Kidney capillary endothelial cell (primary cell): ENCODE data around the gene PEAK3.

Source experiments
- DNase-seq: peaks from one replicate; pipeline ENCODE4 v3.0.0-alpha.2; 2018; ENCODE audit warnings: low spot score

The PEAK3 gene

DNA sequence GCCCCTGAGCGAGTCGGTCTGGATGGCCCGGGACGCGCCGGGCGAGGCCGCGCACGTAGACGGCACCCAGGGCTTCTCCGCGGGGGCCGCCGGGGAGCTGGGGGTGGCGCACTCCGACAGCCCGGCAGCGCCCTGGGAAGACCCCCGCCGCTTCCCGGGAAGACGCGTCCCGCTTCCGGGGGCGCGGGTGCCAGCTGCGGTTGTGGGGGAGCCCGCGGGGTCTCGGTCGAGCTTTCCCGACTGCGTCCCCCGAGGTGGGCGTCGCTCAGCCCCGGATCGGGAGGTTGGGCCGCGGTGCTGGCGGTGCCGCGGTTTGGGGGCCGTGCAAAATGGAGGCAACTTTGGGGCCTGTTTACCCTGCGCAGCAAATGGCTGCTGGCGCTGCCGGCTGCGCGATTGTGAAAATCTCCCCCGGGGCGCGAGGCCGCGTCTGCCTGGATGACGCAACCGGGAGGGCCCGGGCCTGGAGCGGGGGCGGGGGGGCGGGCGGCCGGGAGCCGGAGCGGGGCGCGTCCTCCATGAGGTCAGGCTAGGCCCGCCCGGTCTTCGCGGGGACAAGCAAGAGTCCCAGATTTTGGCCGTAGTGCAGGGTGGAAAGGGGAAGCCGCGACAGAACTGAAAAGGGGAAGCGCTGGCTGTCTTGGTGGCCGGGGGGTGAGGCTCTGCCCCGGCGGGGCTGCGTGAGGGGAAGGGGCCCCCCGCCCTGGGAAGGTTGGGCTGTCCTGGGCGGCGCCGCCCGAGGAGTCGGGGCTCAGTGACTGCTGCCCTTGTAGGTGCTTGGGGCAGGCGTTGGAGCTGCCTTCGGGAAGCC is 11.3 kb downstream of the PEAK3 start:
- no peak for DNase-seq

DNA sequence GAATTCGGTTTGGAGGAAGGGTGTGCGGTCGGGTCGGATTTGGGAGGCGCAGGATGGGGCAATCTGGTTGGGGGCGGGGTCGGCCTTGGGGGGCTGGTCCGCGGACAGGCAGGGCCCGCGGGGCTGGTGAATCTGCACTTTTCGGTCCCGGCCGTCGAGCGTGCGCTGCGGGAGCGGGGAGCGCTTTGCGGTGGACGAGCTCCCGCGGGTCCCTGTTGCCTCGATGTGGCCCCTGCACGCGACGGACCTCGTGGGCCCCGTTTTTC is 11.9 kb downstream of the PEAK3 start:
- DNase-seq: no peak

DNA sequence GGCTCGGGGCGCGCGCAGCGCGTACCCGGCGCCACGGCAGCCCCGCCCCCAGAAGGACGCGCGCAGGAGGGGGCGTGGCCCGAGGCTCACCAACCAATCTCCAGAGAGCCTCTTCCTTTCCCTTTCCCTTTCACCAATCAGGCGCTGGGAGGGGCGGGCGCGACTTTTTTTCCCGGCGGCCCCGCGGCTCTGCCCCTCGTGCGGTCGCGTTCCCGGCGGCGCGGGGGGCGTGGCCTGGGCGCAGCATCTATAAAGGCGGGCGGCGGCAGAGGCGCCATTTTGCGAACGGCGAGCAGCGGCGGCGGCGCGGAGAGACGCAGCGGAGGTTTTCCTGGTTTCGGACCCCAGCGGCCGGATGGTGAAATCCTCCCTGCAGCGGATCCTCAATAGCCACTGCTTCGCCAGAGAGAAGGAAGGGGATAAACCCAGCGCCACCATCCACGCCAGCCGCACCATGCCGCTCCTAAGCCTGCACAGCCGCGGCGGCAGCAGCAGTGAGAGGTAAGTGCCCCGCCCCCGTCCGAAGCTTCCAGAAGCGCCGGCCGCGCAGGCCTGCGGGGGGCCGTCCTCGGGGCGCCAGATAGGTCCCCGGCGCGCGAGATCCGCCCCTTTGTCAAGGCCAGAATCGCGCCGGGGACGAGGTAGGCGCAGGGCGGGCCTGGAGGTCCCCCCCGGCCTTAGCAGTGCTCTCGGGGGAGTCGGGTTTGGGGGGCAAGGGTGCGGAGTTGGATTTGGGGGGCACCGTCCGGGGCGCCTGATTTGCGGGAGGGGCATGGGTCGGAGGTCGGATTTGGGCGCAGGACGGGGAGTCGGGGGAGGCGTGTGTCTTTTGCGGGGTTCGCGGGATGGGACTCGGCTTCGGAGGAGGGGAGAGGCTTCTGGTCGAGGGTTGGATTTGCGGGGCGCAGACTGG is 12.5 kb downstream of the PEAK3 start:
- DNase-seq: peak; percentile 97

DNA sequence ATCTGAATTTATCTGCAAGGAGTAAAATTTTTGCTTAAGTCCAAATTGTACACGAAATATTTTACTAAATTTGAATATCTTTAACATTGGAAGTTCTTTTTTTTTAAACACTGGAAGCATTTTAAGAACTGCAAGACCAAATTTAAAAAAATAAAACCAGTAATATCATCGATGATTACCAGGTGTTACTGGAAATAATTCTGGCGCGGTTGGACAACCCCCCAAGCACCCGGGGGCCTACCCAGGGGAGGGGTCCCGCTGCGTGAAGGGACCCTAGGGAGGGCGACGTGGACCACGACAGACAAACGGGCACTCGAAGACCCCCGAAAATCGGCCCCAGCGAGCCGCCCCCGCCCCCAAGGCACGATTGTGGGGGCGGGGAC is 13.1 kb downstream of the PEAK3 start:
- DNase-seq: no peak

DNA sequence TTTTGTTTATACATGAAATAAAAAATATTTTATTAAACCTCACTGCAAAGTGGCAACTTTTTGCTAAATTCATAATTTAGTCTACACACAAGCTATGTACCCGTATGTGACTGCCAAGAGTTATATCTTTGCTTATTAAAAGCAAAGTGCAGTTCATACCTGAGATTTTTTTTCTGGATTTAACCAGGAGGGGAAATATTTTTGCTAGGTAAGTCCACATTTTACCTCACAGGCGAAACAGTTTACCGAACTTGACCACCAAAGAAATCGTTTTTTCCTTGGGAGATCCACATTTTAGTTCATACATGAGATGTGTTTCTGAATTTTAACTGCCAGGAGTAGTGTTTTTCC is 13.5 kb downstream of the PEAK3 start:
- DNase-seq: no peak

DNA sequence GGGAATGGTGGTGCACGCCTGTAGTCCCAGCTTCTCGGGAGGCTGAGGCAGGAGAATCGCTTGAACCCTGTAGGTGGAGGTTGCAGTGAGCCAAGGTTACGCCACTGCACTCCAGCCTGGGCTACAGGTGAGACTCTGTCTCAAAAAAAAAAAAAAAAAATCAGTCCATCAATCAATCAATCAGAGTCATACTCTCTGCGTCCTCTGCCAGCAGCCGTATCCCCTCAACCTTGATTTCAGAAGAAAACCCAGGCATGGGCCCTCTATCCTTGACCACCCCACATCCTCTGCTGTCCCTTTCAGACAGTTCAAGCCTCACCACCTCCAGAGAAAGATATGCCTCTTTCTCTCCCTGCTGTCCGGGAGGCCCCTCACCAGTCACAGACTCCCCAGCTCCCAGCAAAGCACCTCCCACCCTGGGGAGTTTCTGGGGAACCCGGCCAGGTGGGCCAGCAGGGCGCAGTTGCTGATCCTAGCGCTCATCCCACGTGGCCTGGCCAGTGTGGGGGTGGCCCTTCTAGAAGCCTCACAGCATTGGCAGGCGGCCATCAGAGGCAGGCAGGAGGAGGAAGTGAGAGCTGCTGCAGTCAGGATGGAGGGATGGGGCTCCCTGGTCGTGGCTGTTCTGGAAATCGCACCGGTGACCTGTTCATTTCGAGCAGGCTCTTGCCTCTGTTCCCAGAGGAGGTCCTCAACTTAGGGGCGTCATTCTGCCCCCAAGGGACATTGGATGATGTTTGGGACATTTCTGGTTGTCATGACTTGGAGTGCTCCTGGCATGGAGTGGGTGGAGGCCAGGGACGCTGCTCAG is 15.6 kb downstream of the PEAK3 start:
- no peak for DNase-seq

DNA sequence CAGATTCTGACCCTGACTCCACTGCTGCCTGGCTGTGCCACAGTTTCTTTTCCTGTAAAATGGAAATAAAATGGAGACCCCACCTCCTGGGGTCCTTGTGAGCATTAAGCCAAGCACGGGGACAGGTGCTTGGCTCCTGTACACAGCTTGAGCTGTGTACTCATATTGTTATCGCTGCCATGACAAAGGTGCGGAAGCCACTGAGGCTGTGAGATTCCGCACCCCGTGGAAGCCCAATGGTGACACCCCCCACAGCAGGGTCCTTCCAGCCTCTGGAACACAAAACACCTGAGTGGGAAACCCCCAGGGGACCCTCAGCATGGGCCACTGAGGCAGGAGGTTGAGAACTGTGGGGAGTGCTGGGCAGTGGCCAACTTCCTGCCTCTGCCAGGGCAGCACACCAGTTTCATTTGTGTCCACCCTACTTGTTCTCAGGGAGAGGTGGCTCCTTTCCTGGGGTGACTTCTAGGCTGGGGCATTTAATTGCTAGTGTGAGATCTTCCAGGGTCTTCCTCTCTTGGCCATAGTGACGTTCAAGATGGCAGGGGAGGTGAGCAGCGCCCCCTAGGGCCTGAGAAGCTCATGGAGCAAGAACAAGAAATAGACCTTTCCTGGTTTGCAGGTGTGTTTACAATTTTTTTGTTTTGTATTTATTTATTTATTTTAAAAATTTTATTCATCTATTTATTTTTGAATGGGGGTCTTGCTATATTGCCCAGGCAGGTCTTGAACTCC is 20.4 kb downstream of the PEAK3 start:
- DNase-seq: no peak

DNA sequence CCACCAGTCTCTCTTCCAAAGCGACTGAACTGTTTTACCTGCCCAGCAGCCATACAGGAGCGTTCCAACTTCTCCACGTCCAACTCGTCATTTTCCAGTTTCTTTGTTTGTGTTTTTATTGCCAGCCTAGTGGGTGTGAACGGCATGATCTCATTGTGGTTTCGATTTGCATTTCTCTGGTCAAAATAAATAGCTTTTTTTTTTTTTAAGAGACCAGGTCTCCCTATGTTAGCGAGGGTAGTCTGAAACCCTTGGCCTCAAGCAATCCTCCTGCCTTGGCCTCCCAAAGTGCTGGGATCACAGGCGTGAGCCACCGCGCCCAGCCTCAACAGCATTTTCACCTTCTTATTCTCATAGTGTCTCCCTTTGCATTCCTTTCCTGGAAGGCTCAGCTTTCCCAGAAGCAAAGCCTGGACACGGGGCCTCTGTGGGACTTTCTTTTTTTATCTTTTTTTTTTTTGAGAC is 21.6 kb downstream of the PEAK3 start:
- DNase-seq: no peak

DNA sequence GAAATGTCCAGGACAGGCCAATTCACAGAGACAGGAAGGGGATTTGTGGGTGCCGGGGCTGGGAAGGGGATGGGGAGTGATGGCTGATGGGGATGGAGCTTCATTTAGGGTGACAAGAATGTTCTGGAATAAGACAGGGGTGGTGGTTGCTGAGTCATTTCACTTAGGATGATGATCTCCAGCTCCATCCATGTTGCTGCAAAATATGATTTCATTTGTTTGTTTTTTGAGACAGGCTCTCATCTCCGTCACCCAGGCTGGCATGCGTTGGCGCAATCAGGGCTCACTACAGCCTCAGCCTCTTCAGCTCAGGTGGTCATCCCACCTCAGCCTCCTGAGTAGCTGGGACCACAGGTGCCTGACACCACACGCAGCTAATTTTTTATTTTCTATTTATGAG is 22.6 kb downstream of the PEAK3 start:
- no peak for DNase-seq

DNA sequence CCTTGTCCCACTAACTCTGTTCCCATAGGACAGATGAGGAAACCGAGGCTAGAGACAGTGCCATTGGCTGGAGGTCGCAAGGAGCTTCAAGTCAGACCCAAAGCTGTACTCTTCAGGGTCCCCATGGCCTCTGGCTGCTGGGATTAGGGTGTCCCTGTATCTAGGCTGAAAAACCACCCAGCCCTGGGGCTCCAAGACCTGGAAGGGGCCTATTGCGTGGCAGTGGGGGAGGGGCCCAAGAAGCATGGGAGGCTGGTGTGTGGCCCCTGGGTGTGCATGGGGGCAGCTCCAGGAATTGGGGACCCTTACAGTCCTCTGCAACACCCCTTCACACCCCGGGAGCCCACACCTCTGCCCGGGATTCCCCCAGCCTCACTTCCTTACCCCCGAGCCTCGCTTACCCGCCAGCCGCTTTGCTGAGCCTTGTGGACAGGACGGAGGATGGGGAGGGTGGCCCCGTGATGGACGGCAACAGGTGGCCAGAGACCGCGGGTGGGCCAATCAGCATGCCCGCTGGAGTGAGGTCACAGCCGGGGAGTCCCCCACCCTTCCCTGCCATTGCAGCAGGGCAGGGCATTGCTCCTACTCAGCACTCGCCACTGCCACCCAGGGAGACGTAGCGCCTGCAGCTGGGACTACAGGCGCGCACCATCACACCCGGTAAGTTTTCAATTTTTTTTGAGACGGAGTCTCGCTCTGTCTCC is 25.8 kb downstream of the PEAK3 start, which contains the start of gene JSRP1:
JSRP1 (minus strand) TSS at position 436 of the 704 bp plus-strand sequence. CDS start 1,103 bp downstream, outside the sequence.
- DNase-seq: no peak

DNA sequence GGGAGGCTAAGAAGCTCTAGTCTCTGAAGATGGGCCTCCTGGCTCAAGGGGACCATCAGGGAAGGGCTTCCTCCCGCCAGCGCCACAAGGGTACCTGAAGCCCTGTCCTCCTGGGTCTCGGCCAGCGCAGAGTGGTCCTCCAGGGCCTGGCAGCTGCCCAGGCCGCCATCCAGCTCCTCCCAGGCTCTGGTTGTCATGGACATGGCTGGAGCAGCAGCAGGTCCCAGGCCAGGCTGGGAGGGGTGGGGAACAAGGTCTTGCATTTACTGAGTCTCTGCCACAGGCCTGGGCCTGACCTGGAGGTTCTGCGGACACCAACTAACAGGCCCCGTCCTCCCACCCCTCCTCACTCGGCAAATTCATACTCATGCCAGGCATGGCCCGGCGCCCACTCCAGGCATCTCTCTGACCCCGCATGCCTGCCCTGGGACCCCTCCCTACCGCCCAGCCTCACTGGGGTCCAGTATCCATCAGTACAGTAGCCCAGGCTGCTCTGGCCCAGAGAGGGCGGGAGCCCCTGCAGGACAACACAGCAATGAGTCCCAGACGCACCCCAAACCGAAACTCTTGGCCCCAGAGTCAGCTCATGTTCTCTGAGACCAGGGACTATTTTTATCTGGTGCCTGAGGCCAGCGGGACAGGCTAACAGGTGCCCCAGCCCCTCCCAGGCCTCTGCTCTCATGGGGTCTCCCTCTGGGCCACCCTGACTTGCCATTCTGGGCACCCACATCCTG is 26.7 kb downstream of the PEAK3 start:
- no peak for DNase-seq

DNA sequence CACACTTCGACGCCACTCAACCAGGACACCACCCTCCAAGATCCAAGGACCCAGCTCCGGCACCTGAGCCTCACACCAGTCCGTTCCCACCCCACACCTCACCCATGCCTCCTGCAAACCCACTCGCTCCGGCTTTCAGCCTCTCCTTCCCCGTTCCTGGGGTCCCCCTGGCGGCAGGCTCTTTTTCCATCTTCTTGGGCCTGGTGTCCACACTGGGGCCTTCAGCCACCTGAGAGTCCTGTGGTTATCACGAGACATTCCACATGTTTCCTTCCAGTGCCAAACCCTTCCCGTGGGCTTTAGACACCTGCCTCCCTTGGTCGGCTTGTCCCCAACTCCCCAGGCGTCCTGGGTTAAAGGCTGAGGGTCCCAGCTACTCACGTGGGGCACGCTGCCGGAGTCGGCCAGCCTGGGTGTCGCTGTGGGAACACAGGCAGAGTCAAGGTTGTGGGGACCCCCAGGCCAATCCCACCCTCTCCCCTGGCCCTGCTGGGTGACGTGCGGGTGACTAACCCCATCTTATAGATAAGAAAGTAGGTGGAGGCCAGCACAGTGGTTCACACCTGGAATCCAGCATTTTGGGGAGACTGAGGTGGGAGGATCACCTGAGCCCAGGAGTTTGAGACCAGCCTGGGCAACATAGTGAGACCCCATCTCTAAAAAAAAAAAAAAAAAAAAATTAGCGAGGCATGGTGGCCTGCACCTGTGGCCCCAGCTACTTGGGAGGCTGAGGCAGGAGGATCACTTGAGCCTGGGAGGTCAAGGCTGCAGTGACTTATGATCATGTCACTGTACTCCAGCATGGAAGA is 27.7 kb downstream of the PEAK3 start:
- no peak for DNase-seq

DNA sequence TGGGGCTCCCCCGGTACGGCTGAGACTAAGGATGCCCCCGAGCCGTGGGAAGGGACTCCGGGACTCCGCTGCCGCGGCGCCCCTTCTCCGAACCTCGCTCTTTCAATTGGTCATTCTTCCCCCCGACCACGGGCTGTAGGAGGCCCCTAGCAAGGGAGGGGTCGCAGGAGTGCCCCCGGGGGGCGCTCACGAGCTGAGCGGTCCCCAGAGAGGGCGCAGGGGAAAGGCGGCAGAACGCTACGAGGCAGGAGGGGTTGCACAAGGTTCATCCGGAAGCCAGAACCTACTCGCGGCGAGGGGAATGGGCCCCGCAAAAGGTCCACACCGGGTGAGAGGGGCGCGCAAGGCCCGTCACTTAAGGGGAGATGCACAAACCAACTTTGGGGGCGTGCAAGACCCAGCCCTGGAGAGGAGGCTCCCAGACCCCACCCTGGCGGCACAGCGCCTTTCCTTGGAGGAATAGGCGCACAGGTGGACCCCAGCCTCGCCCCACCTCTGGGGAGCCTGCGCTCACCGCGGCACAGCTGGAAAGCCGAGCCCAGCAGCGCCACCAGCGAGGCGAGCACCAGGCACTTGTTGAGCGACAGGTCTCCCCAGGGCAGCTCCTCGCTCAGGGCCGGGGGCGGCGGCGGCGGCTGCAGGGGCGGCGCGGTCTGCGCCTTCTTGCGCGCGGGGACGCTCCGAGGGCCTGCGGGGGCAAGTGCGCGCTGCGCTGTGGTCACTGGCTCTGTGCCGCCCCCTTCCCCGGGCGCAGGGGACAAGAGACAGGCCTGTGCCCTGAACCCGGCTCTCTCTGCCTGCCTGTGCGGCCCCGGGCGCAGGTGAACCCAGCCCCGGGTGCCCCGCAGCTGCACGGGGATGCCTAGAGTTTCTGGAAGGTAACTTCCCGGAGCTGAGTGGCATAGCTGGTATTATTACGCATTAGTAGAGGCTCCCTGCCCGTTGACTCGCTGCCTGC is 28.6 kb downstream of the PEAK3 start:
- no peak for DNase-seq

DNA sequence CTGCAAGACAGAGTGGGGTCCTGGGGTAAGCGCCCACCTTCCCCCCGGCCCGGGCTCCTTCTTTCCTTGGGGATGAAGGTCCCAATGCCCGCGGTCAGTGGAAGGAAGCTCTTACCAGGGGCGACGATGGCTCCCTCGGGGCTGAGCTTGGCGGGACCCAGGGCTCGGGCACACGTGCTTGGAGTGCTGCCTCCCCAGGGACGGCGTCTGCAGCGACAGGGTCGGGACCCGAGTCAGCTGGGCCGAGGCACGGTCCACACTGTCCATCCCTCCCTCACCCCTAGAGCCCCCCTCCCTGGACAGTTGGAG is 29.2 kb downstream of the PEAK3 start:
- DNase-seq: no peak

DNA sequence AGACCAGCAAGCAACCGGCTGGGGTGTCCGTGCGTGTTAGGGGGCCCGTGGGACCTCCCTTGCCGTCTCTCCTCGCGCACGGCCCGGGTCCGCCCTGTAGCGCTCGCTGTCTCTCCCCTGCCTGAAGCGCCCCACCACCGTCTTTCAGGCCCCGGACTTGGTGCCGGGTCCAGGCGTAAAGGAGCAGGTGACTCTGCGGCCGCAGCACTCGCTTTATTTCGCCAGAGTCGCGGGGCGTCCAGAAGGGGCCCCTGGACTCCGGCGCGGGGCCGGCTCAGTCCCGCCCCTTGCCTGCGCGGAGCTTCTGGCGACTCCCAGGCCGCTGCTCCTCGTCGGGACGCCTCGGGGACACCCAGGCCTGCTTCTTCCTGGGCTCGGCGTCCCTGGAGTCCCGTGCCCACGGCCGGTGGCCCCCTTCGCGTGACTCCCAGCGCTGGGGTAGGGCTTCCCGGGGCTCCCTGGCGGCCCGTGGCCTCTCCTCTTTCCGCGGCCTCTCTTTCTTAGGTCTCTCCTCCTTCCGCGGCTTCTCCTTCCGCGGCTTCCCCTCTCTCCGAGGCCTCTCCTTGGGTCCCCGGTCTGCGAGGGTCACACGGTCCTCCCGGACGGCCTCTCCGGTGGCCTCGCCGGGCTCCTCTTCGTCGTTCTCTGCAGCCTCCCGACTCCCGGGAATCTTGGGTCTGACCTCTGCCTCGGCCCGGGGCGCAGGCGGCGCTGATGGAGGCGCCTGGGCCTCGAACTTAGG is 29.7 kb downstream of the PEAK3 start:
- DNase-seq: no peak

DNA sequence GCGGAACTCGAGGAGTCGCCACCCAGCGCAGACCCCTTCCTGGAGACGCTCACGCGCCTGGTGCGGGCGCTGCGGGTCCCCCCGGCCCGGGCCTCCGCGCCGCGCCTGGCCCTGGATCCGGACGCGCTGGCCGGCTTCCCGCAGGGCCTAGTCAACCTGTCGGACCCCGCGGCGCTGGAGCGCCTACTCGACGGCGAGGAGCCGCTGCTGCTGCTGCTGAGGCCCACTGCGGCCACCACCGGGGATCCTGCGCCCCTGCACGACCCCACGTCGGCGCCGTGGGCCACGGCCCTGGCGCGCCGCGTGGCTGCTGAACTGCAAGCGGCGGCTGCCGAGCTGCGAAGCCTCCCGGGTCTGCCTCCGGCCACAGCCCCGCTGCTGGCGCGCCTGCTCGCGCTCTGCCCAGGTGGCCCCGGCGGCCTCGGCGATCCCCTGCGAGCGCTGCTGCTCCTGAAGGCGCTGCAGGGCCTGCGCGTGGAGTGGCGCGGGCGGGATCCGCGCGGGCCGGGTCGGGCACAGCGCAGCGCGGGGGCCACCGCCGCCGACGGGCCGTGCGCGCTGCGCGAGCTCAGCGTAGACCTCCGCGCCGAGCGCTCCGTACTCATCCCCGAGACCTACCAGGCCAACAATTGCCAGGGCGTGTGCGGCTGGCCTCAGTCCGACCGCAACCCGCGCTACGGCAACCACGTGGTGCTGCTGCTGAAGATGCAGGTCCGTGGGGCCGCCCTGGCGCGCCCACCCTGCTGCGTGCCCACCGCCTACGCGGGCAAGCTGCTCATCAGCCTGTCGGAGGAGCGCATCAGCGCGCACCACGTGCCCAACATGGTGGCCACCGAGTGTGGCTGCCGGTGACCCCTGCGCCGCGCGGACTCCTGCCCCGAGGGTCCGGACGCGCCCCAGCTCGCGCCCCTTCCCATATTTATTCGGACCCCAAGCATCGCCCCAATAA is 30.6 kb downstream of the PEAK3 start:
- no peak for DNase-seq

DNA sequence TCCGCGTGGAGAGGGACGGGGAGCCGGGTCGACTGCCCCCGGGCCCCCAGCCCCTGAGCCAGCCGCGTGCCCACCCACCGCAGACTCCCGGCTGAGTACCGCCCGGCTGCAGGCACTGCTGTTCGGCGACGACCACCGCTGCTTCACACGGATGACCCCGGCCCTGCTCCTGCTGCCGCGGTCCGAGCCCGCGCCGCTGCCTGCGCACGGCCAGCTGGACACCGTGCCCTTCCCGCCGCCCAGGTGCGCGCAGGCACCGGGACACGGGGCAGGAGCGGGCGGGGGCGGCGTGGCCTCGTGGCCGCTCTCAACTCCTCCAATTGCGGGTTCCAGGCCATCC is 31.2 kb downstream of the PEAK3 start:
- DNase-seq: no peak
